HL-60/S4 treated with phorbol 12-myristate 13-acetate at 8.2 ng/mL for 4 days and 3 days (cell line): ENCODE data around the gene CCDC14.
"Not testable (repeated sequence)": the region's sequence is repeated elsewhere in the genome, so short reads cannot be mapped to it uniquely, and the experiment has no call there.

Source experiments
- in situ Hi-C: fragments of 300-500 bp; cut with MboI; formaldehyde crosslinking; loops from 2 replicates; pipeline ENCODE4 v1.15.0; 2022; ENCODE audit warnings: low sequenced_read_pairs

The CCDC14 gene

DNA sequence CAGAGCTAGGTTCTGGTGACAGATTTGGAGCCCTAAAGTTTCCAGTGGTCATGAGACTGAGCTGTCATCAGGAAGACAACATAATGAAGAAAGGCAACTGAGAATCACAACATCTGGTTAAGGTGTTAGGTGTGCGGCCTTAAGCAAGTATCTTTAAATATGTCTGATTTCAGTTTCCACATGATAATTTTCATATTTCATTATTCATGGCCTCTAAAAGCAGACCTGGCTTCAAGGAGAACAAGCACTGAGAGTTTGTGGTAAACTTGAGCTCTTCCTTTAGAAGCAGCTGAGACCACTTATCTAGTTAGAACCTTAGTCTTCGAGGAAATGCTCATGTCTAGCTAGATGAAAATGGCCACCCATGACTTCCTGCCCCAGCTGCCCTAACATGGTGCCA is 51.2 kb downstream of the CCDC14 start:
- in situ Hi-C loops: no loop called here

DNA sequence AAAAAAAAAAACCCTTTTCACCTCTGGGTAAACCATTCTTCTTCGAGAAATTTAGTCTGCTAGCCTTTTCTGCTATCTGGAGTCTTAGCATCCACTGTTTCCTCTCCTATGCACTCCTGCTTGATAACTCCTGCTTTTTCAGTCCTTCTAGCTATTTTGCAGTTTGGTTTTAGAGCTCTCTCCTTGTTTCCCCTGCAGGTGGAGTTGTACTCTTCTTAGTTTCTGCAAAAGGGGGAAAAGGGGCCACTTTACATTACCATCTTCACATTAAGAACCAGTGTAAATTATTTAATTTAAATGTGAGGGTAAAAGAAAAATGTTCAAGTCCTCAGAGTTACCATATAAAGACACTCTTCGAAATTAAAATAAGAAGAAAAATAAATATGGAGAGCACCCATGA is 53.3 kb downstream of the CCDC14 start:
- in situ Hi-C loops: no loop called here

DNA sequence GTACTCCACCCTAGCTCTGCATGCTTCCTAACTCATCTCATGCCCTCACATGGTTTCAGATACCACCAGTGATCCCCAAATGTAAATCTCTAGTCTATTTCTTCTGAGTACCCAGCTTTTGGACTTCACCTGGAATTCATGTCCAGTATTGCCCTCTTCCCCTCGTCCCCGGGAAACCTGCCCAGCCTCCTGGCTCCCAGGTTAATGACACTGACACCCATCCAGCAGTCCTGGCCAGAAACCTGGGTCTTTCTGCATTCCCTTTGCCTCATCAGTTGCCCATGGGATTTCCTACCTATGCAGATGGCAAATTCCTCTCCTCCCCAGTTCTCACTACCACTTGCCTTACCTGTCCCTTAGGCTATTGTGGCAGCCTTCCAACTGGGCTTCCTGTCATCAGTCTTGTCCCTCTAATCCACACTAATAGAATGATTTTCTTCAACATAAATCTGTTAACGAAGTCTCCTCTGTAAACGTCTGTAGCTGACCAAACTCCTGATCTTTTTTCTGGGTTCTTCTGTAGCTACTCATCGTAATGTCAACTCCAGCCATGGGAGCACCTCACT is 61.6 kb downstream of the CCDC14 start:
- in situ Hi-C loops: no loop called here

DNA sequence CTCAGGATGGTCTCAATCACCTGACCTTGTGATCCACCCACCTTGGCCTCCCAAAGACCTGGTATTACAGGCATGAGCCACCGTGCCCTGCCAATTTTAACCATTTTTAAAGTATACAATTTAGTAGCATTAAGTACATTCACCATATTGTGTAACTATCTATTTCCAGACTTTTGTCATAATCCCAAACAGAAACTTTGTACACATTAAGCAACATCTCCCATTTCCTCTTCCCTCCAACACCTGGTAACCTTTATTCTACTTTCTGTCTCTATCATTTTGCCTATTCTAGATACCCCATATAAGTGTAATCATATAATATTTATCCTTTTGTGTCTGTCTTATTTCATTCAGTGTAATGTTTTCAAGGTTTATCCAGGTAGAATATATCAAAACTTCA is 68.0 kb downstream of the CCDC14 start:
- in situ Hi-C loops: no loop called here

DNA sequence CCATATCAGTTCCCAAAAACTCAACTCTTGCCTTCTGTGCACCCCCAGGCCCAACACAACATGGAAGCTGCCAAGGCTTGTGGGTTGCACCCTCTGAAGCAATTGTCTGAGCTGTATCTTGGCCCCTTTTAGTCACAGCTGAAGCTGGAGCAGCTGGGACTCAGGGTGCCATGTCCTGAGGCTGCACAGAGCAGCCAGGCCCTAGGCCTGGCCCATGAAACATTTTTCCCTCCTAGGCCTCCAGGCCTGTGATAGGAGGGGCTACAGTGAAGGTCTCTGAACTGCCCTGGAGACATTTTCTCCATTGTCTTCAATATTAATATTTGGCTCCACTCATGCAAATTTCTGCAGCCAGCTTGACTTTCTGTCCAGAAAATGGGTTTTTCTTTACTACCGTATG is 68.8 kb downstream of the CCDC14 start:
- in situ Hi-C loops: no loop called here

DNA sequence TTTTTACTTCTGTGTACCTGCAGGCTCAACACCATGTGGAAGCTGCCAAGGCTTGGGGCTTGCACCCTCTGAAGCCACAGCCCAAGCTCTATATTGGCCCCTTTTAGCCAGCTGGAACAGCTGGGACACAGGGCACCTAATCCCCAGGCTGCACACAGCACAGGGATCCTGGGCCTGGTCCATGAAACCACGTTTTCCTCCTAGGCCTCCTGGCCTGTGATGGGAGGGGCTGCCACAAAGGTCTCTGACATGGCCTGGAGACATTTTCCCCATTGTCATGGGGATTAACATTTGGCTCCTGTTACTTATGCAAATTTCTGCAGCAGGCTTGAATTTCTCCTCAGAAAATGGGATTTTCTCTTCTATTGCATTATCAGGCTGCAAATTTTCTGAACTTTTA is 70.0 kb downstream of the CCDC14 start:
- in situ Hi-C loops: not testable (repeated sequence)

DNA sequence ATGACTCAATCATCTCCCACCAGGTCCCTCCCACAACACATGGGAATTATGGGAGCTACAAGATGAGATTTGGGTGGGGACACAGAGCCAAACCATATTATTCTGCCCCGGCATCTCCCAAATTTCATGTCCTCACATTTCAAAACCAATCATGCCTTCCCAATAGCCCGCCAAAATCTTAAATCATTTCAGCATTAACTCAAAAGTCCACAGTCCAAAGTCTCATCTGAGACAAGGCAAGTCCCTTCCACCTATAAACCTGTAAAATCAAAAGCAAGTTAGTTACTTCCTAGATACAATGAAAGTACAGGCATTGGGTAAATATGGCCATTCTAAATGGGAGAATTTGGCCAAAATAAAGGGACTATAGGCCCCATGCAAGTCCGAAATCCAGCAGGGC is 70.9 kb downstream of the CCDC14 start:
- in situ Hi-C loops: not testable (repeated sequence)

DNA sequence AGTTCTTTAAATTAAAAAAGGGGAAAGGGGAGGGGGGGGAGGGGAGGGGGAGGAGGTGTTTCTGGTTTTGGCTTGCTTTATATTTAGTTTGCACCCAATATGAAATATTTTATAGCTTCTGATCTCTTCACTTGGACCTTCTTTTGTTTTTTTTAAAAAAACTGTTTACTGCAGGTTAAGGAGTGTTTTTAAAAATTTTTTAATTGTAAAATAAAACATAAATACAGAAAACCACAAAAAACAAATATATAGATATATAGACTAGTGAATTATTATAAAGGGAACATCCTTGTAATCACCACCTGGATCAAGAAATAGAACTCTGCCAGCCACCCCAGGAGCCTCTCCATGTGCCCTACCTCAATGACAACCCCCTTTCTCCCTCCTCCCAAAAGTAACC is 76.0 kb downstream of the CCDC14 start:
- in situ Hi-C loops: no loop called here

DNA sequence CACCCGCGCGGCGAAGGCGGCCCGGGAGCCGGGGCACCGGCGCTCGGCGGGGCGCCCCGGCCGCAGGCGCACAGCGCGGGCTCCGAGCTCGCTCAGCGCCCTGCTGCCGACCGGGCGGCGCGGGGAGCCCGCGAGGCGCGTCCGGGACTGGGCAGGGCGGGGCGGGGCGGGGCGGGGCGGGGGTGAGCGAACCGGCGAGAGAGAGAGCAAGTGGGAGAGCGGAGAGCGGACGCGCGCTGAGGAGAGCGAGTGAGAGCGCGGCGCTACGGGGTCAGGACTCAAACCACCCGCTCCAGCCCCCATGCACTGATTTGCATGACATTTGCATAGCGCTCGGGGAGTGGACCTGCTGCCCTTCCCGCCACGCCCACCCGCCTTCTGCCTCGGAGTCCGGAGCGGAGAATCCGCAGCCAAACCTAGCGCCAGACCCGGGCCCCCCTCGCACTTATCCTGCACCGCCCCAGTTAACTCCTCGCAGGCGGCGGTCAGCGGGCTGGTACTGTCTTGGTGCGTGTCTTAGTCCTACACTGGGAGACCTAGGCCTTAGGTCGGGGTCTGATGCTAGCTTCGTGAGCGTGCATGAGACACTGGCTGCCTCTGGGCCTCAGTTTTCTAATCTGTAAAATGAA is 76.7 kb downstream of the CCDC14 start, which contains the start of gene MYLK:
Gene MYLK (minus strand): TSS at position 130 of the 629 bp plus-strand sequence. CDS start 90,491 bp downstream, outside the sequence.
- in situ Hi-C loops: no loop called here

DNA sequence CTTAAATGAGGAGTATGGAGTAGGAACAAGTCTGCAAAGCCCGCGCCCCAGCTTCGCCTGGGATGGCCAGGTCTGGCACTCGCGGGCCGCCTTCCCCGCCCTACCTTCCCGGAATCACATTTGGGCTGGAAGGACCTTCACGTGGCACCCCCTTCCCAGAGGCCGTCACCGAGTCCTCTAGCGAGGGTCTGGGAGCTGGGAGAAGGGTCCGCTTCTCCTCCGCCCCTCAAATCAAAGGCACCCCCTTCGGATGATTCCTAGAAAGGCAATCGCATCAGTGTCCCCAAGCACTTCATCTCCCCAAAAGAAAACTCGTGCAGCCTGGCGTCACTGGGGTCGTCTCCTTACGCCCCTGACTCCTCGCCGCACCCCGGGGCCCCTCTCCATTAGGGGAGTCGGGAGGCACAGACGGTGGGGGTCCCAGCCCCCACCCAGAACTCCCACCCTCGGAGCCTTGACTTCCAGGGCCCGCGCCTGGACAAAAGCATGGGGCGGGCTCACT is 77.3 kb downstream of the CCDC14 start:
- in situ Hi-C loops: no loop called here

DNA sequence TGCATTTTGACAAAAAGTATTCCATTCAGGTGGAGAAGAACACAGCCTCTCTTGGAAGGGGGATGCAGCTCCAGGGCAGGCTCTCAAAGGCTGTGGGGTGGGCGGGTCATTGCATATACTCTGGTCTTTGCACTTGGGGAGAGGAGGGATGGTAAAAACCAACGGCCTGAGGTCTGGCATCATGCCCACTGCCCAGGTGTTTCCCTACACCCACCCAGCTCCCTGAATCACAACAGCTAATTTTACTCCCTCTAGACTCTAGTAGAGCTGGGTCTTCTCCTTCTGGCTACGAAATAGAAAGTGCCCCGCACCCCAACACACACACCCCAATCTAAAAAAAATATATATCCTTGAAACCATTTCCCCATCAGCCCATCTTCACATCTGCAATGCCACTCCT is 77.9 kb downstream of the CCDC14 start:
- in situ Hi-C loops: no loop called here

DNA sequence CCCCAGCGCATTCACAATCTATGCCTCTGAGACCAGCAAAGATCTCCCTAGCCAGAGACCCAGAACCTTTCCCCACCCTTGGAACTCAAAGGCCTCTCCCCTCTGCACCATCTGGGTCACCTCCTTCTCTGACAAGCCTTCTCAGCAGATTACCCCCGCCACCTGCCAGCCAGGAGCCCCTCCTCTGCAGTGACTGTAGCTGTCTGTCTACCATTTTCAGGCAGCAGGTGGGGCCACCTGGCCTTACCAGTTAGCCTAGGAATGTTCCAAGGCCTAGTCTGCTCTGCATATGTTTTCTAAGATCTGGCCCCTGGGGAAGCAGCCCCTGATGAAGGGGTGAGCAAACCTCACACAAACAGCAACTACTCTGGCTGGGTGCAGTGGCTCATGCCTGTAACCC is 79.3 kb downstream of the CCDC14 start:
- in situ Hi-C loops: no loop called here

DNA sequence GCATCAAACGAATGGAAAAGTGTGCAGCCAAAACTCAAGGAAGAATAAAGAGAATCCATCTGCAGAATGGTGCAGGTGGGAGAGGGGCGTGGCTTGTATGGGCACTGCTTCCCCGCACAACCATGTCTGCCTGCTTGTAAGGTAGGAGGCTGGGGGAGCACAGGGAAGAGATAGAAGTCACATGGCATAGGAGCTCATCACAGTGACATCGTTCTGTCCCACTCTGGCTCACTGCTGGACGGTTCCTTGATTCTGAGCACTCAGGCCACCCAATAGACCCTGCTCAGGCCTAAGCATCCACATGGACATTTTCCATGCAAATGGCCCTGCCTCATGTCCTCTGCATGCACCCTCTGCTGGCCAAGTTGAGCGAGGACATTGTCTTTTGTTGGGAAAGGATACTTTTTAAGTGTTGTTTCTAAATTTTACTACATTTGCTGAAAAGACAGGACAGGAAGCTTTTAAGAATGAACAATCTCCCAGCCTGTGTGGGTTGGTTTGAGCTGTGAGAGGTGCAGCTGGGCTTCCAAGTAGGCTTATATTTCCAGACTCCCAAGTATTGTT is 79.9 kb downstream of the CCDC14 start:
- in situ Hi-C loops: no loop called here

DNA sequence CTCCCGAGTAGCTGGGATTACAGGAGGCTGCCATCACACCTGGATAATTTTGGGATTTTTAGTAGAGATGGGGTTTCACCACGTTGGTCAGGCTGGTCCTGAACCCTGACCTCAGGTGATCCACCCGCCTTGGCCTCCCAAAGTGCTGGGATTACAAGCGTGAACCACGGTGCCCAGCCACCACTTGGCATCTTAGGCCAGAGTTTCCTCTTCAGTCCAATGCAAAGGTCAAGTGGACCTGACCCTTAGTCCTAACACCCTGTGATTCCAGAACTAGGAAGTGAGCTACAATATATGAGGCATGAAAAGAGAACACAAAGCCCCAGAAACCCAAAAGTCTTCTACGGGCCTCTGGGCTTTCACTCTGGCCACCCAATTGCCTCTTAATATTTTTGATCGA is 82.2 kb downstream of the CCDC14 start:
- in situ Hi-C loops: no loop called here

DNA sequence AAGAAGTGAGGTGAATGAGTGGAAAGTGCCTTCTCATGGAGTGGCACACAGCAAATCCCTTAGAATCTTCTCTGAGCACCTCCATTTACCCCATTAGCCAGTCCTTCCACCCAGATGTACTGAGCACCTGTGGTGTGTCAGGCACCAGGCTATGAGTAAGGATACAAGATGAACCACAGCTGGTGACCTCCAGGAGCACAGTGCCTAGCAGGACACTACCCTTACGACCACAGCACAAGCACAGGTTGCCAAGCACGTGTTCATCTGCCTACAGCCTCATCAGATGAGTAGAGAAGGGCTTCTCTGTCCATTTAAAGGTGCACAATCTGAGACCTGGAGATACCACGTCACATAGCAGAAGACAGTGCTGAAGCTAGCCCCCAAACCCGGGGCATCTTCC is 83.1 kb downstream of the CCDC14 start:
- in situ Hi-C loops: no loop called here

DNA sequence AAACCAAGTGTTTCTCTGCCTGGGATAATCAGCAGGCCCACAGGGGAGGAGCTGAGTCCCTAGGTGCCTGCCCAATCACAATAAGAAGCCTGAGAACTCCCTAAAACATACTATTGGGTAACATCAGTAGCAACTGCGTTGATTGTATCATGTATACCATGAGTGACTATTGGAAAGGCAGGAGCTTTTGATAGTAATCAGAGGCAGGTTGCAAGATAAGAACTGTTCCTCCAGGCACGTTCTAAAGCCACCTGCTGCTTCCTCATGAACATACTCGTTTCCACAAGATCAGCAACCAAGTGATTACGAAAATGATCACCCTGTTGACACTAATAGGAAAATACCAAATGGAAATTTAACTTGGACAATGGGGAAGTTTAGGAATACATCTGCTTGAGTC is 83.6 kb downstream of the CCDC14 start:
- in situ Hi-C loops: no loop called here

DNA sequence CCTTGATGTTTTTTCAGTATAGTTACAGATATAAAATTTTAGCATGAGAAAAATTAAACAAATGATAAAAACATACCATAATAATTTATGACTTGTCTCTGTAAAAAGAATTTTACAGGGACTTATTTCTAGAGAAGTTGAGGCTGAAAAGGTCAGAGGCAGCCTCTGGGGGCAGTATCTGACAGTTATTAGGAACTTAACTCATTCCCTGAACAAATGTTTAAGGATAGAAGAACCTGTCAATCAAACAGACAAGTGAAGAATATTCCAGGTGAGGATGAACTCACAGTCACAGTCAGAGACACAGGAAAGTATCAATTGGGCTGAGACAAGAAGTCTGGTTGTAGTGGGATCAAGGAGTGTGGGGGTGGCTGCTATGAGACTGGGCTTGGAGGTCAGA is 84.2 kb downstream of the CCDC14 start:
- in situ Hi-C loops: no loop called here

DNA sequence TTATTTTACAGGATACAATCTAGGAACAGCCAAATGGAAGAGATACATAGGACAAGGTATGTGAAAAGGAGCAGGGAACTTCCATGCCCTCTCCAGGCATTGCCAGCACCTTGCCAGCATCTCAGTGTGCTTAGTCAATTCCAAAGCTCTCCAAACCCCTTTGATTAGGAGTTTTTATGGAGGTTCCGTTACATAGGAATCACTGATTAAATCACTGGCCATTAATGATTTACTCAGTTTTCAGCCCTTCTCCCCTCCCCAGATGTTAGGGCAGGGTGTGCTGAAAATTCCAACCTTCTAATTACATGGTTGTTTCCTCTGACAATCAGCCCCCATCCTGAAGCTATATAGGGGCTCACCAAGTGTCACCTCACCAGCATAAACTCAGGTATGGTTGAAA is 88.4 kb downstream of the CCDC14 start:
- in situ Hi-C loops: no loop called here

DNA sequence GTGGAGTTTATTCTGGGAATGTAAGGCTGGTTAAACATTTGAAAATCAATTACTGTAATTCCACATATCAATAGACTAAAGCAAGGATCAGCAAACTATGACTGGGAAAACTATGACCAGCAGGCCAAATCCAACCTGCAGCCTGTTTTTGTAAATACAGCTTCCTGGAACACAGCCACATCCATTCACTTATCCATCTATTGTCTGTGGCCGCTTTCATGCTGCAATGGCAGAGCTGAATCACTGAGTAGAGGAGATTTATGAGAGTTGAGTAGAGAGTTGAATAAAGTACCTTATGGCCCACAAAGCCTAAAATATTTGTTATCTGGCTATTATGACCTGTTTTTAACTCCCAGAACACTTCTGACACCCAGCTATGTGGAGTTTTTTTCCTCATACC is 89.1 kb downstream of the CCDC14 start:
- in situ Hi-C loops: no loop called here

DNA sequence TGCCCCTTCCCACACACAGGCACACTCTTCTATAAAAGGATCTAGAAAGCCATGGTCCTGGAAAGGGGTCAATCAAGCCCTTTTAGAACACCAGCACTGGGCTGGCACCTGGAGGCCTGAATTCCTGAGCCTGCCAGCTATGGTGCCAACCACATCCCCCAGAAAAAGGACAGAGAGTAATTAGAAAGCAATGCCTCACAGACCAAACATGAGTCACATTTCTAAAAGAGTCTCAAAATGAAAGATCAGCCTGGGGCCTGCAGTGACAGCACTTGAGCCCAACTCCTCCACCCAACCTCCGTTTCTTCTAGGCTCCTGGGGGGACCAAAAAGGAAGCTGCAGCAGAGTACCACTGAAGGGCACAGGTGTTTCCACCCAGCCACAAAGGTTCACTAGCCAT is 91.0 kb downstream of the CCDC14 start:
- in situ Hi-C loops: no loop called here

DNA sequence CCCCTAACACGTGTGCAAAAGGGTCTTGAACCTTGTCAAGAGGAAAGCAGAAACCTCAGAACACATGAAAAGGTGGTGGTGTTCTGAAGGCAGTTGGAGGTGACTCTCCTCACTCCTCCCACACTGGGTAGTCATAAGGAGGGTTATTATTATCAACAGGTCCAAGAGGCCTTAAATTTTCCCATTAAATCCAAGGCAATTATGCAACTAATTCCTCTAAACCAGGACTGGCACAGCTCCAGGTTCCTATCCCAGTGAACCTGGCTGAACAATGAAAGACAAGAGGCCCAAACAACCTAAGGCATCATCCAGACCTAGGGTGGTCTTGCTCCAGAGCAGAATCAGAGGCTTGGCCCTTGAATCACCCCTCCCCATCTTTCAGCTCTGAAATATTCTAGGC is 91.9 kb downstream of the CCDC14 start:
- in situ Hi-C loops: no loop called here

DNA sequence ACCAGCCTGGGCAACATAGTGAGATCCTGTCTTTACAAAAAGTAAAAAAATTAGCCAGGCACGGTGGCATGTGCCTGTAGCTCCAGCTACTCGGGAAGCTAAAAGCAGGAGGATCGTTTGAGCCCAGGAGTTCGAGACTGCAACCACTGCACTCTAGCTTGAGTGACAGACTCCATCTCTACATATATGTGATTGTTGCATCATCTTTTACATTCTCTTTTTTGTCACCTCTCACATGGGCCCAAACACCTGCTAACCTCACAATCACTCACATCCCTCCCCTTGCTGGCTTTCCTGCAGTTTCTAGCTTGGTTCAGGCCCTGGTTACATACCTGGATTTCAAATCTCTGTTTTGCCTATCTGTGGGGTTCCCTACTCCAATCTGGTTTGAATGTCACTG is 96.3 kb downstream of the CCDC14 start:
- in situ Hi-C loops: no loop called here
